ENCODE measurements around the gene EVX1.

The EVX1 gene

GRCh38 chr7:27250557-27251070 is 8.0 kb downstream of the EVX1 start:
- no peak for DNase-seq

GRCh38 chr7:27251136-27251651 is 8.6 kb downstream of the EVX1 start:
- no peak for DNase-seq

GRCh38 chr7:27251652-27252590 is 9.3 kb downstream of the EVX1 start:
- DNase-seq, result no peak

- no peak for DNase-seq
Measured at GRCh38 chr7:27254625-27255024, 12.0 kb downstream of the EVX1 start.

- no peak for DNase-seq
Measured at GRCh38 chr7:27260211-27260610, 17.6 kb downstream of the EVX1 start.

GRCh38 chr7:27262121-27262520 is 19.5 kb downstream of the EVX1 start:
- no peak for DNase-seq

GRCh38 chr7:27263781-27264180 is 21.2 kb downstream of the EVX1 start:
- no peak for DNase-seq

- DNase-seq, result no peak
Measured at GRCh38 chr7:27269455-27269854, 26.9 kb downstream of the EVX1 start.

GRCh38 chr7:27271384-27271783 is 28.8 kb downstream of the EVX1 start:
- DNase-seq, result no peak

- no peak for DNase-seq
Measured at GRCh38 chr7:27277628-27278027, 35.0 kb downstream of the EVX1 start.

- DNase-seq, result no peak
Measured at GRCh38 chr7:27283558-27283957, 41.0 kb downstream of the EVX1 start.

- DNase-seq, result no peak
Measured at GRCh38 chr7:27295236-27295635, 52.6 kb downstream of the EVX1 start.

GRCh38 chr7:27297356-27297755 is 54.8 kb downstream of the EVX1 start:
- no peak for DNase-seq

Measured in NCI-H187 treated with DMSO at 0.1 percent for 48 hours (cell line).